Urothelium cell line (cell line): ENCODE measurements around the gene TMEM89.

Experiments
- DNase-seq: peaks from one replicate; pipeline ENCODE4 v3.0.0; 2011; ENCODE audit warnings: low spot score, mixed read lengths
- FAIRE-seq: peaks from 2 replicates; lab custom pipeline; 2011; peaks lifted over from hg19 to GRCh38; lab: Jason Lieb, UNC

The TMEM89 gene, protein sequence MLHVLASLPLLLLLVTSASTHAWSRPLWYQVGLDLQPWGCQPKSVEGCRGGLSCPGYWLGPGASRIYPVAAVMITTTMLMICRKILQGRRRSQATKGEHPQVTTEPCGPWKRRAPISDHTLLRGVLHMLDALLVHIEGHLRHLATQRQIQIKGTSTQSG

DNA sequence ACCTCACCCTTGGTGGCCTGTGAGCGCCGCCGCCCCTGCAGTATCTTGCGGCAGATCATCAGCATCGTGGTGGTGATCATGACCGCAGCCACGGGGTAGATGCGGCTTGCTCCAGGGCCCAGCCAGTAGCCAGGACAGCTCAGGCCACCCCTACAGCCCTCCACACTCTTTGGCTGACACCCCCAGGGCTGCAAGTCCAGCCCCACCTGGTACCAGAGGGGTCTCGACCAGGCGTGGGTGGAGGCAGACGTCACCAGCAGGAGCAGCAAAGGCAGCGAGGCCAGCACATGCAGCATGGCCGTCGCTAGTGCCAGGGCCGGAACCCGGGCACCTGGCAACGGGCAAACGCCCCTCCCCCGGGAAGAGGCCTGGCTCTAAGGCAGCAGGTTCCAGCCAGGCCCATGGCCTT lies at the start of gene TMEM89:
Gene TMEM89 (minus strand): TSS at position 309 of the 409 bp plus-strand sequence. CDS start 13 bp downstream, at position 296.
- DNase-seq = no peak
- FAIRE-seq = no peak

DNA sequence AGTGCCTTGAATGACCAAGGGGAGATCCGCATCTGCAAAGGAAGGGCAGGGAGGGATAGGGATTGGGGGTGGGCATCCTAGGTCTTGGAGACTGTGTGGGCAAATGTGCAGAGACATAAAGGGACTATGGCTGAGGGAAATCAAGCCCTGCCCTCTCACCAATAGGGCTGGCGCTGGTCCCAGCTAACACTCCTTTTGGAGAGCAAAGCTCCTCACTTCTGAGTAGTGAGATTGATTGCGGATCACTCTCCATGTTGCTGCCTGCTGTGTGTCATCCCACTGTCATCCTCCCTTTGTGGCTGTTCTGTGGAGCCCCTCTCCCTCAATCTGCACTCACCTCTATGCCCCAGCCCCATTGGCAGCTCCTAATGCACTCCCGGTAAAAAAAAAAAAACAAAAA lies 43.4 kb upstream of the TMEM89 start:
- FAIRE-seq (peak; percentile 9), DNase-seq (no peak)

DNA sequence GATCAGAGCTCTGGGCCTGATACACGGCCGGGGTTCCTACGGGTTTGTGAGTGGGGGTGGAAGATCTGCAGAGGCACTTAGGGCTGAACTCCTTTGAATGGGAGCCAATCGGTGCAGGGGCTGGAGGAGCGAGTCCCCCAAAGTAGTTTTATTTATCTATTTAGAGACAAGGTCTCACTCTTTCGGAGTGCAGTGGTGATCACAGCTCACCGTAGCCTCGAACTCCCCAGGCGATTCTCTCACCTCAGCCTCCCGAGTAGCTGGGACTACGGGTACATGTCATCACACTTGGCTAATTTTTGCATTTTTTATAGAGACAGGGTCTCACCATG lies 42.7 kb upstream of the TMEM89 start:
- FAIRE-seq (no peak), DNase-seq (no peak)

DNA sequence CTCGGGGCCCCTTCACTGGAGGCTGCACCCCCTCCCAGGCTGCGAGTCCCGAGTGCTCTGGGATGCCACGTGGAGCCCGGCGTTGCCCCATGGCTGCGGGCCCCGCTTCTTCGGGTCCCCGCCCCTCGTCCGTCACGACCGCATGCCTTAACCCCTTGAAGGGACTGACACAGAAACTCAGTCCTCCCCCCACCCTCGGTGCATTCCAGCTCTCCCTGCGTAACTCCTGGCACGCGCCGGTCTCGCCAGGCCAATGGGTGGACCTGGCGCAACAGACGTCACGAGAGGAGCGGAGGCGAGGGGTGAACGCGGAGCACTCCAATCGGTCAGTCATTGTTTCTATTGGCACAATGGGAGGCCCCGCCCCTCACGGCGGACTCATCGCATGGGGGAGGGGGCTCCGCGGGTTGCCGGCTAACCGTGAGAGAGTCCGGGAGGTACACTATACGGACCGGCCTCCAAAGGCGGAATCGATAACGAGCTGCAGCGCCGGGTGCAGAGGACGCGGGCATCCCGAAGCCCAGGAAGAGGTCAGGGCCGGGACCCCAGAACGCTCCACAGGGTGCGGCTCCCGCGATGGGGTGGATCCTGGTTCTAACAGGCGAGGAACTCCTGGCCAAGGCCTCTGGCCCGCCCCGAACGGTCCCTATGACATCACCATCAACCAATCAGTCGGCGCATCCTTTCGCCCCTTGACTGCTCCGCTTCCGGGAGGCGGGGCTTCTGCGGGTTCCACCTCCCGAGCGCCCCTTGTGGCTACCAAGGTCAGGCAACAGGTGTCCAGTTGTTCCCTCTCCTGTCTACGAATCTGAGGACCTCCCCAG lies 42.1 kb upstream of the TMEM89 start:
- FAIRE-seq = peak; percentile 66
- peak; percentile 99 for DNase-seq

DNA sequence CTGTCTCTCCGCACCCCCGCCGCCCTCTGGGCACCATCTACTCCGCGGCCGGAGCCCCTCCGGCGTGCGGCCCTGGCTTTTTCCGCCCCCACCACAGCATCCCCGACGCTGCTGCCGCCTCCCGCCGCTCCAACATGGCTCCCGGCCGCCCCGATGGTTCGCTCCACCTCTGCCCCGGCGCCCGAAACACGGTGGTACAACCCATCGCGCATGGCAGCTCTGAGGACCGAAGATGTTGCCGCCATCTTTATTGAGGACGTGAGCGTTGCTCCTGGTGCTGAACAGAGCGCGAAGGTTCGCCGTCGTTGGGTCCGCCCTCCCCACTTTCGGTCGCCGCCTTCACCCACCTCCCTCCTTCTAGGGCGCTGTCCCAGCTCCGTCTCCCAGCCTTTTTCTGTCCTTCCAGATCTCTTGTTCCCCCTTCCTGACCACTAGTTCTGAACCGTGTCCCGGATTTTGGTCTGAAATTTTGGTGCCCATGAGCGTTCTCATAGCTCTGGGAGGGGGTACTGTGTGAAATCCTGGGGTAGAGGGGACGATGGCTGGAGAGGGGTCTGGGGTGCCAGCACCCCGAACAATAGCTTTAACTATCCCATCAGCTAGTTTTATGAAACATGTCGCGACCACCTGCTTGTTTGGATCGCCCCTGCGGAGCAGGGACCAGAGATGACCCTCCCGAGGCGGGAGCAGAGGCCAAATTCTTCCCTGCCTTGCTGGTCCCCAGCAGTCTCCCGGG lies 41.4 kb upstream of the TMEM89 start, which contains the start of gene CELSR3:
Gene CELSR3 (minus strand): TSS at position 134 of the 736 bp plus-strand sequence. CDS start 252 bp downstream, outside the sequence.
- FAIRE-seq = peak; percentile 95

DNA sequence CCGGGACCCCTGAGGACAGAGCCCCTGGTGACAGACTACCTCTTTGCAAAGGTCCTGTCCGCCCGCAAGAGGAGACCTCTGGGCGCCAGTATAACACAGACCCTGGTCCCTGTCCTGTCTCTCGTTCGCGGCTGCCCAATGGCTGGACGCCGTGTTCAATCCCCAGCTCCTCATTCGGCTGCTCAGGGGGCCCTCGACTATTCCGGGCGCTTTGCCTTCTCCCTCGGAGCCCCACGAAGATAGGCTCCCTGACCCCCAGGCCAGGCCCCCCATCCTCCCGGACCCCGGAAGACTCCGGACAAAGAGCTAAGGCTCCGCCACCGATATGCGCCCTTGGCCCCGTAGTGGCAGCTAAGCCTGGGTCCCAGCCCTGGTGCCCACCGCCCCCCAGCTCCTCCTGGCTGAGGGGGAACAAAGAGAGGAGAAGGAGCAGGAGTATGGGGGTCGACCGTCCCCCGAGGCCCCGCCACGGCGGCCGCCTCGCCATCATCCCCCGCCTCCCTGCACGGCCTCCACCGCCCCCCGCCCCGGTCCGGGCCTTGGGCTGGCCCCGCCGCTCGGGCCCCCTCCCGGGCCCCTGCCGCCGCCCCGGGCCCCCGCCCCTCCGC lies 40.7 kb upstream of the TMEM89 start:
- no peak for DNase-seq
- FAIRE-seq = no peak

More for the DNA sequence above, 41.4 kb upstream of the TMEM89 start, which contains the start of gene CELSR3:
- peak; percentile 85 for DNase-seq

DNA sequence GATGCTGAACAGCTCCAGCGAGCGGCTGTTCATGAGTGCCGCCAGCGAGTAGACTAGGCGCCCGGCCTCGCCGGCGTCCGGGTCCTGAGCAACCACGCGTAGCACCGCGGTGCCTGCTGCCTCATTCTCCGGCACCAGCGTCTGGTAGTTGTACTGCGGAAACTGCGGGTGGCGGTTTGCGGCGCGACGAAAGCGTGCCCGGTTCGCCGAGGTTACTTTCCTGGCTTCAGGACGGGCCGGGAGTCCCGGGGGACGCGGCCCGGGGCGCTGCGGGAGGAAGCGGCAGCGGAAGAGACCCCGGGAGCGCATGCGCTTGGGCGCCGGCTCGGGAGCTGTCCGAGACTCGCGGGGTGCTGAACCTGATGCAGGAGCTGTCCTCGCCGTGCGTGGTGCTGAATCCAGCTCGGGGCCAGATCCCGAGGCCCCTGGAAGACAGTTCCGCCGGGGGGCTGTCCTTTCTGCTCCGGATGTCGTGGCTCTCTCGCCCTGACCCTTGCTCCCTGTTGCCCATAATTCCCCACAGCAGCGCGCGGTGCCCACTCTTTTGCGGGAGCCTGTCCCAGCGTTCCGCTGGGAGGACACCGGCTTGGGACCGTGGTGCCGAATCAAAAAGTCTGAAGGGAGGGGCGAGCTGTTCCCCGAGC lies 40.1 kb upstream of the TMEM89 start:
- FAIRE-seq (peak; percentile 77), DNase-seq (peak; percentile 58)

DNA sequence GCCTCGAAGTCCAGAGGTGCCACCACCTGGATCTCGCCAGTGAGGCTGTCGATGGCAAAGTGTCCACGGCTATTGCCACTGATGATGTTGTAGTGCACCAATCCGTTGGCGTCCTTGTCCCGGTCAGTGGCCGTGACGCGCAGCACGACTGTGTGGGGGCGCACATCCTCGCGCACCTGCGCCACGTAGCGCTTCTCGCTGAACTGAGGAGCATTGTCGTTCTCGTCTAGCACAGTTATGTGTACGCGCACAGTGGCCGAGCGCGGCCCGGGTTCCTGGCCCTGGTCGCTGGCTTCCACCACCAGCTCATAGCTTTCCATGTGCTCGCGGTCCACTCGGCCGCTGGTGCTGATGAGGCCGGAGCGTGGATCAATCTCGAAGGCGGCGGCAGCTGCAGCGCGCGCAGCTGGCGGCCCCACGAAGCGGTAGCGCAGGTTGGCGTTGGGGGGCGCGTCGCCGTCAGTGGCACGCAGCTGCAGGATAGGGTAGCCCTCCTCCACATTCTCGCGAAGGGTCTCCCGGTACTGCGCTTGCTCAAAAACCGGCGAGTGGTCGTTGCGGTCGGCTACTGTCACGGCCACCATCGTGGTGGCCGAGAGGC lies 39.3 kb upstream of the TMEM89 start:
- FAIRE-seq = peak; percentile 79

DNA sequence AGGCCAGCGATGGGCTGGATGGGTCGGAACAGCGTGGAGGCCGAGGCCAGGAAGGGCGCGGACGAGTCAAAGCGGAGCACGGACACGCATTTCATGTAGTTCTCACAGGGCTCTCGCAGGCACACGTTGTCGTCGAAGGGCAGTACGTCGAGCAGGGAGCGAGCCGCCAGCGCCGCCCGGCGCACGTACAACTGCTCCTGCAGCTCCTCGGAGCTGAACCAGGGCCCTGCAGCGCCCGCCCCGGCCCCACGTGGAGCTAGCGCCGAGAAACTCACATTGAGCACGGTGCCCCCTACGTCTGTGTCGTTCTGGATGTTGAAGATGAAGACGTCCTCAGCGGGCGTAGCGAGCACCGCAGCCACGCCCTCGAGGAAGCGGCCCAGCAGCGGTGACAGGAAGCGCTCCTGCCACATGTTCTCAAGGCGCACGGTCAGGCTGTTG lies 35.3 kb upstream of the TMEM89 start:
- FAIRE-seq (no peak), DNase-seq (no peak)

More for the DNA sequence above, 39.3 kb upstream of the TMEM89 start:
- DNase-seq = no peak

DNA sequence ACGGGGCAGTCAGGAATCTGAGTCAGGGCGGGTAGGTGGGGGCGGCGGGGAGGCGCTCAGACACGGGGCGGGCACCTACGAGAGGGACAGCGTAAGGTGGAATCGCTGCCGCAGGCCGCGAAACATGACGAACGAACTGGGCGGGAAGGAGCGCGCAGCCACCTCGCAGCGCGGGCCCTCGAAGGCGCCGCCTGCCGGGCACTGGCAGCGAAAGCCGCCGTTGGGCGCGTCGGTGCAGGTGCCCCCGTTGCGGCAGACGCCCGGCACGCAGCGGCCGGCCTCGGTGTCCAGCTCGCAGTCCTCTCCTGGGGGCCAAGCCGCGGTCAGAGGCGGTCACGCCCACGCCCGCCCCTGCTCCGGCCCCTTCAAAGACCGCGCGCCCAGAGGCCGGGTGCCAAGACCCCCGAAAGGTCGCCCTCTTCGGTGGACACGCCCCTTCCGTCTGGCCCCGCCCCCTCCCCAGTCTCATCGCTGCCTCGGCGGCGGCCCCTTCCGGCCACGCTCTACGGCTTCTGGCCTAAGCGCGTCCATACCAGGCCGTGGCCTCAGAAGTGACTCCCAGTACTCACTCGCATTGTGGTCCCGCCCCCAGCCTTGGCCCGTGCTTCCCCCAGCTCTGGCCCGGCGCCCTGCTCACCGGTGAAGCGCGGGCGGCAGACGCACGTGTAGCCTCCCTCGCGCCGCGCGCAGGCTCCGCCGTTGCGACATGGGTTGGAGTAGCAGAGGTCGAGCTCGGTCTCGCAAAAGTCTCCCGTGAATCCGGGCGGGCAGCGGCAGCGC lies 34.7 kb upstream of the TMEM89 start:
- DNase-seq (no peak), FAIRE-seq (no peak)

DNA sequence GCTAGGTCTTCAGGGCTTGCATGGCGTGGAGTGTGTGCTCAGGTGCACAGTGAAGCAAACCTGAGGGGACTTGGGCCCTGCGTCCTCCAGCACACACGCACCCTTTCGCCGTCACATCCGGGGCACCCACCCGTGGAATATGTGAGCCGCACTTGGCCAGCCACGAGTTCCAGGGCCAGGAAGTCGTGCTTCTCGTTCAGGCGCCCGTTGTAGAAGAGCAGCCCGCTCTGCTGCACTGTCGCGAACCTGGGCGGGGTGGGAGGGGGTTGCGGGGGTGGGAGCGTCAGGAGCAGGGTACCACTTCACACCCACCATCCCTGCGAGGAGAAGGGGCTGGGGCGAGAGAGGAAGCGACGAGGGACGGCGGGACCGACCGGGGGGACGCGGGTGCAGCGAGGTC lies 34.0 kb upstream of the TMEM89 start:
- FAIRE-seq (no peak), DNase-seq (no peak)

DNA sequence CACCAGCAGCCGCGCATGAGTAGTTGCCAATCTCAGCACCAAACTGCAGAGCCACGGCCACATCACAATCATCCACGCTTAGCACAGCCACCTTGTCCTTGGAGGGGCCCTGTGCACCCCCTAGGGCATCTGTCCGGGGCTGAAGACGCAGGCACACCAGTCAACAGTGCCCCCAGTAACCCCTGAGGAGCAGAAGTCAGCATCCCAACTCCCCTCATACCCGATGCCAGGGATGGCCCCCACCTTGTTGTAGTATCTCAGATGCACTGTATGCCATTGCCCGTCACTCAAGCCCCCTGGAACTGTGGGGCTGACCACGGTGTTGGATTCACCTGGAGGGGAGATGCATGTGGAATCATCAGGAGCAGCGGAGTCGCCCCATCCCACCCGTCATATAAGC lies 33.5 kb upstream of the TMEM89 start:
- FAIRE-seq = no peak
- DNase-seq = no peak

DNA sequence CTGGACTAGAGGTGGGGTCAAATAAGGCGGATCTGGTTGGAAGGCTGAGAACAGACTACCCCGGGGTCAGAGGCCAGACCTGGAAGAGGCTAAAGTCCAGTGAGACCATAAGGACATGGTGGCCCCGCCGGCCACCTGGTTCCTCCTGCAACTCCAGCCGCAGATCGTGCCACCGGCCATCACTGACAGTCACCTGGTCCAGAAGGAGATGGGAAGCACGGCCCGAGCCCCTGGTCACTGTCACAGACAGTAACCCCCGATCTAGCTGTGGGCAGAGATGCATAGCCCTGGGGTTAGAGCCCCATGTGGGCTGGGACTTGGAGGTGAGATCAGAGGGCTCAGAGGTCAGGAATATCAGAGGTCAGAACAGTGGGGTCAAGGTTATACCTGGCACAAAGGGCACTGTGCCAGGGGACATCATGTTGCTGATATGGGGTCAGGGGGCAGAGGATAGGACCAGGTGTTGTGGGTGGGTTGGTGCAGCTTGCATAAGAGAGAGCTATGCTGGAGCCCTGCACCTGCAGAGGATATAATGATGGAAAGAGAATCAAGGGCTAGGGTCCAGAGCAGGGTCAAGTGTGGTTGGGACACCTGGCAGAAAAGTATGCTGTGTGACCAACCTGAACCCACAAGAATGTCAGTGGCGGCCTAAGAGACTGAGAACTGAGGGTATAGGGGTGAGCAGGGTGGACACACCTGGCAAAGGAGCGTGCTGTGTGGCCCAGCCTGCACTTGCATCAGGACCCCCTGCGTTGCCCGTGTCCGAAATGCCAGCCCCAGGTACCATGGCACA lies 31.6 kb upstream of the TMEM89 start:
- no peak for FAIRE-seq
- DNase-seq = no peak

DNA sequence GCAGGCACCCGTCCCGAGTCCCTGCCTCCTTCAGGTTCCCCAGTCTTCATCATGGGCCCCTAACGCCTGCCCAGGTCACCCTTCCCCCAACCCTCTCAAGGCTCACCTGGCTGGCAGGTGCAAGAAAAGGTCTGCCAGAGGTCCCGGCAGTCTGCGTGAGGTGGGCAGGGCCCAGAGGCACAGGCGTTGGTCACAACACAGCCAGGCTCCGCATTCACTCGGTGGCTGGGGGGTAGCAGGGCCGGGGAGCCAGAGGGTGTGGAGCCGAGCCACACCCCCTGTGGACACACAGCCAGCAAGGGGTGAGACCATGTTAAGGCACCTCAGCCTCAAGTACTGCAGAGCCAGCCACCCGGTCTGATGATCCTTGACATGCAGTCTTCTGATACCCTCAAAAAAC lies 30.2 kb upstream of the TMEM89 start:
- no peak for DNase-seq
- FAIRE-seq = no peak

DNA sequence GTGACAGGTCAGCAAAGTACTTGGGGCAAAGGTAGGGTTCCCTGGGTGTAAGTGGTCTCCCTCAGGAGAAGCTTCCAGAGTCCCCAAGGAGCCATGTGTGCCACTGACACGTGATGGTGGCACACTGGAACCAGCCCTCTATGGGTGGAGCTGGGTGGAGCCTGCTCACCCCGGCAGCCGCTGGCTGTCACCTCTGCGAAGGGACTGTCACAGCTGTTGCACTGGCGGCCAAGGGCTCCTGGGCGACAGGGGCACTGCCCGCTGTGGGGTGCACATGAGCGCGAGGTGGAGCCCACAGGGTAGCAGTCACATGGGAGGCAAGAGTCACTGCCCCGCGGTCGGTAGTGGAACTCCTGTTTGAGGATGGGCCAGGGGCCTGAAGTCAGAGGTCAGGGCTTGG lies 29.2 kb upstream of the TMEM89 start:
- DNase-seq (no peak), FAIRE-seq (no peak)

DNA sequence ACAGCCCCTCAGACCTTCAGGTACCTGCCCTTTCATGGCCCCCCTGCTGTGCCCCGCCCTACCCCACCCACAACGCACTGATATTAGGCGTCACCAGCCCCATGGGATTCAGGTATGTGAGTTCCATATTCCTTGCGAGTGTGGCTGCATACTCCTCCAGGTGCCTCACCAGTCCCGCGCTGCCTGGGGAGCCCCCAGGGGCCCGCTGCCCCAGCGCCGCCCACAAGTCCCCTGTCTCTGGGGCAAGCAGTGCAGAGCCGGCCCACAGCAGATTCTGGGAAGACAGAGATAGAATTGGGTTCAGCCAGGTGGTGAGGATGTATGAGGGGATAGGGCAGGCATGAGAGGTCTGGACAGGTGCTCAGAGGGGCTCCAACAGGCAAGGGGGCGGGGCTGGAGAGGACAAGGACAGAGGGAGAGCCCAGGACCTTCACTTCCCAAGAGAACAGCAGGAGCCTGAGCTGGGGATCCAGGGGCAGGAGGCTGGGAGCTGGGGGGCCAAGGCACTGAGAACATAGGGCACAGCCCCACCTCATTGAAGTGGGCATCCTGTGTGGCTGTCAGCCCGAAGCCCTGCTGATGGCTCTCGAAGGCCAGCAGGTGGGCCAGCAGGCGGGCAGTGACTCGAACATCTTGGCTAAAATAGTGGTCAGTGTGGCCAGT lies 26.8 kb upstream of the TMEM89 start:
- FAIRE-seq (no peak), DNase-seq (no peak)

DNA sequence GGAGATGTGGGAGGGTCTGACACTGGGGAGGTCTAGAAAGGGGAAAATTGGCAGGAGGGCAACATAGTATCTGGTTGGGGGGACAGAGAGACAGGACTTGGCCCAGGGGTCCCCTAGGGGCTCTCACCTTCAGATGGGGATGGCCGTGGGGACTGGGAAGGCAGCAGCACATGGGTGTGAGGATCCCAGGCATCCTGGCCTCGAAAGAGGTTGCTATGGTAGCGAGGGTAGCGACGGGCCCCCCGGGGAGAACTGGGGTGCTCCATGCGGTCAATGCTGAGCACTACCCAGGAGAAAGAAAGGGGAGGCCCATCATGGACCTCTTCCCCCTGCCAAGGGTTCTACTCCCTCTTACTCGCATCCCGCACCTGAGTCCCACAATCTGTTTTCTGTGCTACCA lies 26.1 kb upstream of the TMEM89 start:
- FAIRE-seq (no peak), DNase-seq (no peak)
